AG04450 (cell line): ENCODE measurements around the gene AMPH. TPM values are rescaled to one million over a fixed set of nuclear protein-coding genes. Genes with fewer than 3 reads are reported as not detected.

Source experiments
- CTCF ChIA-PET: fragments of 300-600, 350-600 bp; formaldehyde crosslinking; extraction: SDS; loops from one replicate; lab custom pipeline; 2022; ENCODE audit warnings: antibody characterized with exemption, inconsistent platforms; lab: Charles Lee
- POLR2A ChIA-PET: fragments of 350-600 bp; formaldehyde crosslinking; extraction: SDS; loops from one replicate; lab custom pipeline; 2021; ENCODE audit warnings: antibody characterized with exemption, inconsistent platforms; lab: Yijun Ruan, JAX
- DNase-seq: peaks from one replicate; pipeline ENCODE4 v3.0.0-alpha.2; 2011; ENCODE audit warnings: low read depth, low spot score
- H3K27ac ChIP-seq: one replicate; pipeline ENCODE4 v1.5.1; 2012; ENCODE audit warnings: low read depth, low read length, control low read depth
- H3K27me3 ChIP-seq: one replicate; pipeline ENCODE4 v1.6.0; 2012; ENCODE audit warnings: low read length; ENCODE audit not compliant: control insufficient read depth, insufficient read depth
- H3K4me3 ChIP-seq: 2 replicates; pipeline ENCODE4 v1.5.1; 2011; ENCODE audit warnings: mild to moderate bottlenecking, low read depth, low read length, control low read depth
- H3K9me3 ChIP-seq: 2 replicates; pipeline ENCODE4 v1.5.1; 2012; ENCODE audit warnings: low read length; ENCODE audit not compliant: control insufficient read depth, insufficient read depth
- polyA plus RNA-seq: library from polyadenylated mRNA; depleted of rRNA; stranded (reverse); fragments of >200 nt; gene quantifications from 2 replicates; pipeline ENCODE4 v1.2.3, GENCODE V29; 2011
- TF ChIP-seq, protein P1 (sequence below): IDR thresholded peaks from 2 replicates; pipeline ENCODE4 v1.5.1; 2011; ENCODE audit warnings: low read depth, low read length, control low read depth, inconsistent platforms

Gene AMPH
- polyA plus RNA-seq, 1 experiment, result 19.5 TPM

DNA sequence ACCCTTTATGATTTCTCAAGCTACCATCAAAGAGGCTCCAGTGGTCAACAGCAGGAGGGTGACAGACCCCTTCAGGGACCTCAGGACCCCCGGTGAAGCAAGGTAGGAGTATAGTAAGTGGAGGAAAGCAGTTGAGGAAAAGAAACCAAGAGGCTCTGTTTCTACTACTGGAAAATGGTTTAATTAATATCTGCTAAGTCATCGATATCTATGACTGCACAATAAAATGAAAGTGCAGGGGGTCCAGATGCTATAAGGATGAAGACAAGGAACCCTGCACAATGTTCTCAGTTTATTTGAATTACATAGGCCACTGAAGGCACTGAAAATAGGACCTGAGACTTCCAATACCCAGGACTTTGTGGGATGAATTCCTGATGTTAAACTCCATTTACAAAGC is 23.7 kb downstream of the AMPH start:
- Histone ChIP-seq H3K27me3 (no peaks in the 10 kb centered on the region), H3K9me3 (no peaks in the 10 kb centered on the region), H3K4me3 (no peak overlapping the region), H3K27ac (no peak overlapping the region)
- ChIA-PET CTCF (no interaction called here), POLR2A (interaction anchor here (0.6 kb wide), 1 partner anchor 40 kb away, joined by 4 read pairs; no protein-coding TSS in a partner anchor)
- TF ChIP-seq, protein P1, sequence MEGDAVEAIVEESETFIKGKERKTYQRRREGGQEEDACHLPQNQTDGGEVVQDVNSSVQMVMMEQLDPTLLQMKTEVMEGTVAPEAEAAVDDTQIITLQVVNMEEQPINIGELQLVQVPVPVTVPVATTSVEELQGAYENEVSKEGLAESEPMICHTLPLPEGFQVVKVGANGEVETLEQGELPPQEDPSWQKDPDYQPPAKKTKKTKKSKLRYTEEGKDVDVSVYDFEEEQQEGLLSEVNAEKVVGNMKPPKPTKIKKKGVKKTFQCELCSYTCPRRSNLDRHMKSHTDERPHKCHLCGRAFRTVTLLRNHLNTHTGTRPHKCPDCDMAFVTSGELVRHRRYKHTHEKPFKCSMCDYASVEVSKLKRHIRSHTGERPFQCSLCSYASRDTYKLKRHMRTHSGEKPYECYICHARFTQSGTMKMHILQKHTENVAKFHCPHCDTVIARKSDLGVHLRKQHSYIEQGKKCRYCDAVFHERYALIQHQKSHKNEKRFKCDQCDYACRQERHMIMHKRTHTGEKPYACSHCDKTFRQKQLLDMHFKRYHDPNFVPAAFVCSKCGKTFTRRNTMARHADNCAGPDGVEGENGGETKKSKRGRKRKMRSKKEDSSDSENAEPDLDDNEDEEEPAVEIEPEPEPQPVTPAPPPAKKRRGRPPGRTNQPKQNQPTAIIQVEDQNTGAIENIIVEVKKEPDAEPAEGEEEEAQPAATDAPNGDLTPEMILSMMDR, result no peak
- DNase-seq, result no peak

DNA sequence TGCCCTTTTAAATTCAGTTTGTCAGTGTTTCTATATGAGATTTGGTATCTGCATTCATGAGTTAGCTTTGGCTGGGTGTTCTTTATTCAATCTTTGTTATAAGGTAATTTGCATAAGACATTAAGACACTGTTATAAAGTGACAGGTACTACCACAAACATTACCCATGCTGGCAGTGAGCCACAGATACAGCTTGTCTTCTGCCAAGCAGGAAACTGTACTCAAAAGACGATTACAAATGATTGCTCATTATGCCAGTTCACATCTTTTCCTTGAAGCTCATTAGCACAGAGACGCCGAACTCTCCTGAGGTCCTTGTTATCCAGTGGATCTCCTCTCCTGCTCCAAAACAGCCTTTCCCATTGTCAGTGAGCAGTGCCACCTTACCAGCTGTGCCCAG is 30.4 kb downstream of the AMPH start:
- TF ChIP-seq, protein P1, result no peak
- DNase-seq, result no peak
- H3K27ac ChIP-seq, result no peak overlapping the region
- ChIA-PET CTCF (no interaction called here), POLR2A (no interaction called here)
- H3K4me3 ChIP-seq, result no peak overlapping the region
- no peaks in the 10 kb centered on the region for H3K27me3 ChIP-seq
- no peaks in the 10 kb centered on the region for H3K9me3 ChIP-seq

DNA sequence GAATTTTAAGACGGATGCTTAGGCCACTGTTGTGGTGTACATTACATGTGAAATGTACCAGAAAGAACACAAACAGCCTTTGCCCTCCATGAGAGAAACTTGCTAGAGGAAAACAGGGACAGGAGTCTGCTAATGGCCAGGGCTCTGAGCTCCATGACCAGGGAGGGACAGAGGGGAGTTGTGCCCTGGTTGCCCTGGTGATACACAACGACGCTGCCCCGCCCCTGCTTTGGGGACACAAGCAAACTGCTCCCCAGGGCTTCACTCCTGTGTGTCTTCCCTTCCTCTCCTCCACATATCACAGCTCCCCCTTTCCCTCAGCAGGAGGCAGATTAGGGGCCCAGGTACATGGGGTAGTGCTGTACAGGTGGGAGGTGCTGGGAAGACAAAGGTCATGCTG is 36.2 kb downstream of the AMPH start:
- no peak for DNase-seq
- Histone ChIP-seq H3K4me3 (no peak overlapping the region), H3K9me3 (no peaks in the 10 kb centered on the region), H3K27me3 (no peaks in the 10 kb centered on the region), H3K27ac (no peak overlapping the region)
- CTCF ChIA-PET, result no interaction called here
- TF ChIP-seq, protein P1, result no peak
- POLR2A ChIA-PET, result no interaction called here

DNA sequence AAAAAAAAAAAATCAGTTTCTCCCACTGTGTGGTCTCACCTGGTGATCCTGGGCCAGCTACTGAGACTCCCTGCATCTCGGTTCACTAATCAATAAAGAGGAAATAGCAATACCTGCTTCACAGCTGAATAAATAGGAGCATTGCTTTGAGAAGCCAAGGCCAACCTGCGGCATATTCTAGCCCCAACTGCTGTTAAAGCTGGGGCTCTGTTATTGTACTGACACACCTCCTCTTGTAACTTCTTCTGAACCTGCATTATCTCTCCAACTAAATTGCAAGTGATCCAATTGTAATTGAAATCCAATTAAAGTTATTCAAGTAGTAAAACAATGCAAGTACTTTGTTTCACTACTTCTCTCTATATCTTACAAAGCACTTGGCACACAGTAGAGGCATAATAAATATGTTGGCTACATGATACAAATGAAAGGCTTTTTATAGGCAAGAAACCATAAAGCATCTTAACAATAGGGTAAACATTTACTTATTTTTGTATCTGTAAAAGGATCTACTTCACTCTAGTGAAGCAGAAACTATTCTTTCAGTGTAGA is 38.4 kb downstream of the AMPH start:
- ChIA-PET POLR2A (no interaction called here), CTCF (no interaction called here)
- H3K4me3 ChIP-seq, result no peak overlapping the region

DNA sequence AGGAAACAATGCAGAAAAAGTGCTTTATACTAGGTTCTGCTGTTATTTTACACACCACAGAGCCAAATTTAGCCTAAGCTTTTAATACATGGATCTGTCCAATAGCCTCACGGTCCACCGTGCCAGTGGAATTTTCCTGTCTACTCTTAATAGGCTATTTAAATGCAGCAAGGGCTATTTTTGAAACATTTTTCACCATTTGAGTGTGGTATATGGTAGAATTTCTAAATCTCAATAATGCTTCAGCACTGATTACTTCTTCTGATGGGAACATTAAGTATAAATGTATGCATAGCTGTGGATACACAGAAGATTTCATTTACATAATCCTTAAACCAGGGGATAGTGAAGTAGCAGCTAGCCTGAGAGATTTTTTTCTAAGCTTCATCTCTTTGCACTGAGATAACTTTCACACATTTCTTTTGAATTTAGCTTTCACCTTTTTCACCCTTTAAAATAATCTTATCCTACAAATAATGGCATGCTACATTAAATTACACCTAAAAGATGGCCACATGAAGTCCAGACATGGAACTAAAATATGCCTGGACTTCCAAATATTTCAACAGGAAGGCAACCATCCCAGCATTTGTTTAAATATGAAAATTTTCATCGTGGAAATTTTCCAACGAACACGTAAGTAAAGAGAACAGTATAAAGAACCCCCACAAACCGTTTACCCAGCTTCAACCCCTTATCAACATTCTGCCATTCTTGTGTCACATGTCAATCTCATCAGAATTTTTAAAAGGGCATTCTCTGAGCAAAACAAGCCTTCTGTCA is 45.4 kb downstream of the AMPH start:
- ChIA-PET CTCF (no interaction called here), POLR2A (no interaction called here)
- H3K4me3 ChIP-seq, result no peak overlapping the region
- TF ChIP-seq, protein P1, result no peak
- no peaks in the 10 kb centered on the region for H3K9me3 ChIP-seq
- H3K27me3 ChIP-seq, result no peaks in the 10 kb centered on the region
- peak; percentile 4 for DNase-seq
- no peak overlapping the region for H3K27ac ChIP-seq

More for the DNA sequence above, 38.4 kb downstream of the AMPH start:
- no peaks in the 10 kb centered on the region for H3K27me3 ChIP-seq
- no peak for DNase-seq
- TF ChIP-seq, protein P1, result no peak
- H3K9me3 ChIP-seq, result no peaks in the 10 kb centered on the region
- no peak overlapping the region for H3K27ac ChIP-seq
